ENCODE results near the gene CALB2.

CALB2 gene

GRCh38 chr16:71424626-71425025 is 66.1 kb downstream of the CALB2 start:
- in situ Hi-C loops (cut with HindIII; ENCODE audit: low sequenced_read_pairs) = loop anchor here (5.0 kb wide), 1 partner anchor 43 kb away; no protein-coding TSS in a partner anchor

- in situ Hi-C loops (cut with HindIII; ENCODE audit: low sequenced_read_pairs) = loop anchor here (5.0 kb wide), 1 partner anchor 42 kb away; no protein-coding TSS in a partner anchor
Measured at GRCh38 chr16:71425746-71426068, 67.2 kb downstream of the CALB2 start.

GRCh38 chr16:71426069-71426879 is 67.8 kb downstream of the CALB2 start:
- in situ Hi-C loops (cut with HindIII; ENCODE audit: low sequenced_read_pairs) = loop anchor here (5.0 kb wide), 1 partner anchor 41 kb away; no protein-coding TSS in a partner anchor

GRCh38 chr16:71426880-71427615 is 68.5 kb downstream of the CALB2 start:
- in situ Hi-C loops (cut with HindIII; ENCODE audit: low sequenced_read_pairs) = loop anchor here (5.0 kb wide), 1 partner anchor 40 kb away; no protein-coding TSS in a partner anchor

GRCh38 chr16:71428385-71428784 is 69.9 kb downstream of the CALB2 start:
- in situ Hi-C loops (cut with HindIII; ENCODE audit: low sequenced_read_pairs) = loop anchor here (5.0 kb wide), 1 partner anchor 39 kb away; no protein-coding TSS in a partner anchor

GRCh38 chr16:71428883-71429282 is 70.4 kb downstream of the CALB2 start:
- in situ Hi-C loops (cut with HindIII; ENCODE audit: low sequenced_read_pairs) = loop anchor here (5.0 kb wide), 1 partner anchor 38 kb away; no protein-coding TSS in a partner anchor

GRCh38 chr16:71429581-71429980 is 71.1 kb downstream of the CALB2 start:
- in situ Hi-C loops (cut with HindIII; ENCODE audit: low sequenced_read_pairs) = loop anchor here (5.0 kb wide), 1 partner anchor 38 kb away; no protein-coding TSS in a partner anchor

GRCh38 chr16:71430744-71431143 is 72.2 kb downstream of the CALB2 start:
- in situ Hi-C loops (cut with HindIII; ENCODE audit: low sequenced_read_pairs) = no loop called here

- in situ Hi-C loops (cut with HindIII; ENCODE audit: low sequenced_read_pairs) = no loop called here
Measured at GRCh38 chr16:71431176-71431575, 72.7 kb downstream of the CALB2 start.

- in situ Hi-C loops (cut with HindIII; ENCODE audit: low sequenced_read_pairs) = no loop called here
Measured at GRCh38 chr16:71431991-71432390, 73.5 kb downstream of the CALB2 start.

- in situ Hi-C loops (cut with HindIII; ENCODE audit: low sequenced_read_pairs) = no loop called here
Measured at GRCh38 chr16:71432906-71433305, 74.4 kb downstream of the CALB2 start.

- in situ Hi-C loops (cut with HindIII; ENCODE audit: low sequenced_read_pairs) = no loop called here
Measured at GRCh38 chr16:71436473-71436872, 78.0 kb downstream of the CALB2 start.

GRCh38 chr16:71439523-71439922 is 81.0 kb downstream of the CALB2 start:
- in situ Hi-C loops (cut with HindIII; ENCODE audit: low sequenced_read_pairs) = no loop called here
